GM19043 (cell line): ENCODE results near the gene PTCD1.

Source experiments
- ATAC-seq: cut with Tn5 transposase; IDR thresholded peaks from one replicate; pipeline ENCODE4 v1.9.1; 2021; ENCODE audit warnings: low read depth; ENCODE audit not compliant: unreplicated experiment

Gene PTCD1

DNA sequence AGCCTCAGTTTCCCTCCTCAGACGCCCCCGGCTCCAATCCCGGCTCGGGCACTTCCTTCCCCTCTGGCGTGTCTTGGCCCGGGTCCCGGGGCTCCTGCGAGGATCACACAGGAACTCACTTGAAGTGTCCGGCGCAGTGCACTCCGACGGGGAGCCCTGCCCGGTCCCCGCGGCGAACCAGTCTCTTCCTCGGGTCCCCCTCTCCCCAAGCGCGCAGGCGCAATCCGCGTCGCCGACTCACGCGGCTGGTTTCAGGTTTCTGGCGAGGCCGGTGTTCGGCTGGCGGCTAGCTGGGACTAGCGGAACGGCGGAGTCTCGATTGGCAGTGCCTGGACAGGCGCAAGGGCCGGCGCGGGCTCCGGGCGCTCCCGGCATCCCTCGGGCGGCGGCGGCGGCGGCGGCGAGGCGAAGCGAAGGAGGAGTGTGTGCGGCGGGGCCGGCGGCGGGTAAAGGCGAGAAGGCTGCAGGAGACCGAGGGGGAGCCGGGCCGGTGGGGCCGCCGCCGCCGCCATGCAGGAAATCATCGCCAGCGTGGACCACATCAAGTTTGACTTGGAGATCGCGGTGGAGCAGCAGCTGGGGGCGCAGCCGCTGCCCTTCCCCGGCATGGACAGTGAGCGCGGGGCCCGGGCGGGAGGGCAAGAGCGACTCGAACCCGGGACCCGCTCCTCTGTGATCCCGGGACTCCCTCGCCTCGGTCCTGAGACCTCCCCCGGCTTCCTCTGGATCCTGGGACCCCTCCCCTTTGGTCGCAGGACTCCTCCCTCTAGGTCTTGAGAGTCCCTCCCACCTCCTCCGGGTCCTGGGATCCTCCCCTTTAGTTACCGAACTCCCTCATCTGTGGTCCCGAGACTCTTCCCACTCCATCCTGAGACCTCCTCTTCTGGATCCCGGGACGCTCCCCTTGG lies at the start of gene PTCD1, which contains the start of gene CPSF4:
PTCD1 (minus strand) TSS at position 226 of the 908 bp plus-strand sequence. CDS start 3,556 bp downstream, outside the sequence.
CPSF4 (plus strand) TSS at position 371 of the 908 bp plus-strand sequence; CDS start at position 511, 140 bp downstream.
- ATAC-seq, result peak; percentile 80

DNA sequence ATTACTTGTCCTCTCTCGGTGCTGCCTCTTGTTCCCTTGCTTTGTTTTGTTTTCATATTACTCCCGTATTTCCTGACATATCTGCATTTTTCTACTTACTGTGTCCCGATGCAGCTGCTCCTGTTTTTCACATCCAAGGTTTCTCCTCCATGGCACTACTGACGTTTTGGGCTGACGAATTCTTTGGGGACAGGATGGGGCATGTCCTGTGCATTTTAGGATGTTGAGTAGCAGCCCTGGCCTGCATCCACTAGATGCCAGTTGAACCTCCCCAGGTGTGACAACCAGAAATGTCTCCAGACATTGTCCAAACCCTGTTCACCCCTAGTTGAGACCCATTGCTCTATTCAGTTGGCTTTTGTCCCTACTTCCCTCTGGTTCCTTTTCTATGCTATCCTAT lies 46.5 kb upstream of the PTCD1 start:
- ATAC-seq, result no peak

GRCh38 chr7:99478464-99479440 lies 40.2 kb upstream of the PTCD1 start:
- no peak for ATAC-seq

DNA sequence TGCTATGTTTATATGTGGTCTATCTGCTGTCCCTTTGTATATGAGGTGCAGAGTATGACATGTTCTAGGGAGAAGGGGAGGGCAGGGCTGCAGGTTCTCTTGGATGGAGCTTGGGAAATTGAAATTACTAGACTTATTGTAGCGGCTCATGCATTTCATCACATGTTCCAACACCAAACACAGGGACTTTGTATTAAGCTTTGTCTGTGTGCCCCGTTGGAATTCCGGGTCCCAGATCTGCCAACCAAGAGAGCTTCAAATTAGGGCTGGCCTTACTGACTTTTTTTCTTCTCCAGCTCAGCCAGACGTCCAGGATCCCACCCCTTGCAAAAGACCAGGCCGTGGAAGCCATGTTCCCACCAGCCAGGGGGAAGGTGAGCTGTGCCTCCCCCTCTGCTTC lies 37.5 kb upstream of the PTCD1 start:
- ATAC-seq, result no peak

- ATAC-seq, result no peak
Observed at GRCh38 chr7:99473315-99473596, 34.7 kb upstream of the PTCD1 start.

- ATAC-seq, result peak; percentile 92
Observed at GRCh38 chr7:99472561-99473314, 34.1 kb upstream of the PTCD1 start, which contains the start of gene ZNF789. Gene ZNF789, plus strand, starts transcription at chr7:99472890. Its CDS starts 3,567 bp downstream, at chr7:99476457.

- no peak for ATAC-seq
Observed at GRCh38 chr7:99469381-99470065, 30.9 kb upstream of the PTCD1 start.

DNA sequence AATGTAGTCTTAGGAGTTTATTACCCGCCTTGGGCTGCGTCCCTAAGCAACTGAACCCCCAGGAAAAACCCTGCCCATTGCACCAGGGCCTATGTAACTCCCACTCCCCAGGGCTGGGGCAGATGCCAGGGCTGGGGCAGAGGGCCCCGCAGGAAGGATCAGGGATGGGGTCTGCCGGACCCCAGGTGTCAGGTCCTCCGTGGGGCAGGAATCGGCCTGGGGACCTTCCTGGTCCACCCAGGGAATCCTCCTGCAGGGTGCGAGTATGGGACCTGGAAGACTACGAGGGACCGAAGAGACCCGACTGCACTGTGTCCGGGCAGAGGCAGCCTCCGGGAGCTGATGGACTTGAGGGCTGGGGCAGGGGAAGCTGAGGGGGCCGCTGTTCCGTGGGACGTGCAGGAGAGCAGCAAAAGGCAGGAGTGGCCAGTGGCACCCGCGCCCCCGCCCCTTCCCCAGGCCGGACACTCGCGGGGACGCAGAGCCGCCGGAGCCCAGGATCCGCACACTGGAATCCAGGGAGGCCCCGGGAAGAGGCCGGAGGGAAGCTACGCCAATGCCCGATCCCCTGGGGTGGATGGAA lies 29.8 kb upstream of the PTCD1 start:
- ATAC-seq, result no peak

GRCh38 chr7:99465421-99465768 lies 26.8 kb upstream of the PTCD1 start:
- no peak for ATAC-seq

DNA sequence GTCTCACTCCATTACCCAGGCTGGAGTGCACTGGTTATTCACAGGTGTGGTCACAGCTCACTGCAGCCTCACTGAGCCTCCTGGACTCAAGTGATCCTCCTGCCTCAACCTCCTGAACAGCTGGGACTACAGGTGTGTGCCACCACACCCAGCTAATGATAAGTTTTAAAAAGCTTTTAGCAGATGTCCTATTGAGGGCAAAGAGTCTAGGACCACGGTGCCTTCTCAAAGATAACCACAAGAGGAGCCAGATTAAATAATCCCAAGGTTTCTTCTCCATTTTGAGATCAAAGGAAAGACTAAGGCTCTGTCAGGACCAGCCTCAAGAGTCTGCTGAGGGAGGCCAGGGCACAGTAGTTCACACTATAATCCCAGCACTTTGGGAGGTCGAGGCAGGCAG lies 22.6 kb upstream of the PTCD1 start:
- no peak for ATAC-seq

GRCh38 chr7:99460651-99461050 lies 22.1 kb upstream of the PTCD1 start:
- no peak for ATAC-seq

DNA sequence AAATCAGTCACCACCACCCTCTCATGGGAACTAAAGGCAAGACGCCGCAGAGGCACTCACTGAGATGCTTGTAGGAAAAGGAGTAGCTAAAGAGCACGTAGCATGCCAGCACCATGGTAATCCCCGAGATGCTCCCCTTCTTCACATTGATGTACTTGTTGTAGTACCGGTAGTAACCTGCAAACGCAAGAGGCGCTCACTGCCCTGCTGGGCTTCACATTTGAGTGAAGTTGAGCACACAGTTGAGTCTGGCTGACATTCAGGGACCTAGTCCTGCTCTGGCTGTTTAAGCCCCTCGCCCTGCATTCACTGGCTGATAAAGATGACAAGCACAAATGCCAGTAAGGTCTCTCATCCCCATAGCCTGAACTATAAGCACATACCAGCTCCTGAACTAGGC lies 20.5 kb upstream of the PTCD1 start:
- no peak for ATAC-seq

DNA sequence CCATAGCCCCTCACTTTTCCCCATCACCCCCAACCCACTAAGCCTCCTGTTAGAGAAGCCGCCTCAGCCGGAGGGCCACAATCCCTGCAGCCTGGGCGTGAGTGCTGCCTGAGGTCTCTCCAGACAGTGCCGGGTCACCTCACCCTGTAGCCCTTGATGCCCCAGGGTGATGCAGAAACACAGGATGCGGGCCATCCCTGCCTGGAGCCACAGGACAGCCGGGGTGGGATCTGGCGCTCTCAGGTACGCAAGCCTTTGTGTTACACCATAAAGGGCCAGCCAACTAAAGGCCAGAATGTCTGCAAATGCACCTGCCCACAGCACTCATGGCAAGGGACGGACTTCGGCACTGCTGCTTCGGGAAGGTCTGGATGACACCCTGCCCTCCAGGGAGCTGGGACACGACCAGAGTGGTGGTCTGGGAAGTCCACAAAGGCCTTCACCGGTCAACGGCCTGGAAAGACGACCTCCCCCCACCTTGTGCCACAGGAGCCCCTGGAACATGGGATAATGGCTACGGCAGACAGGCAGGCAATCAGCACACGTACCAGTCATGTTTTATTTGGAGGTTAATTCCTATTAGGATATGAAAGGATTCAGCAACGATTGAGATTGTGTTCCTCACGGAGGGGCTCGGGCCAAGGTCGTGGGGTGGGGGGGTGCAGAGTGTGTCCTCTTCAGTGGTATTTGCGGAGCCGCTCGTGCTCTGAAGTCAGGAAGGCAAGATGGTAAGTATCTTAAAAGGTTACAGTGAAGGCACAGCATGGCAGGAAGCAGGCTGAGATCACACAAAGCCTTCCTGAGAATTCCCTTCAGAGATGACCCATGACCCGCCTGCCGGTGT lies 19.3 kb upstream of the PTCD1 start:
- no peak for ATAC-seq

- ATAC-seq, result no peak
Observed at GRCh38 chr7:99457050-99457649, 18.6 kb upstream of the PTCD1 start.

- no peak for ATAC-seq
Observed at GRCh38 chr7:99456288-99456687, 17.7 kb upstream of the PTCD1 start.

DNA sequence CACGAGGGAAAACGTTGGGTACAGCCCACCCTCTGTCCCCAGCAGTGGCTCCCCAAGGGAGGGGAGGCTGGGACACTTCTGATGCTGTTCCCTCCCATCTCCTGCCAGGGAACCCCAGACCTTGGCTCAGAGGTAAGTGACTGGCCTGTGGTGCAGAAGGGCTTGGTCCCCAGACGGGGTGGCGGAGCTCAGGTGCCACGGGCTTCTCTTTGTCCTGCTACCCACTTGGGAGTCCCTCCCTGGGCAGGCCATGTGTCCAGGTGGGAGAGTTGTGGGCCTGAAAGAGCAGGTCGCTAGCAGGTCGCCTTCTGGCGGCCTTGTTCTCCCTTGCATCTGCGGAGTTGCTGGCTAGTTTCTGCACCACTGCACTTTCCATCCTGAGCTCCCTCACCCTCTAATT lies 17.3 kb upstream of the PTCD1 start:
- no peak for ATAC-seq

DNA sequence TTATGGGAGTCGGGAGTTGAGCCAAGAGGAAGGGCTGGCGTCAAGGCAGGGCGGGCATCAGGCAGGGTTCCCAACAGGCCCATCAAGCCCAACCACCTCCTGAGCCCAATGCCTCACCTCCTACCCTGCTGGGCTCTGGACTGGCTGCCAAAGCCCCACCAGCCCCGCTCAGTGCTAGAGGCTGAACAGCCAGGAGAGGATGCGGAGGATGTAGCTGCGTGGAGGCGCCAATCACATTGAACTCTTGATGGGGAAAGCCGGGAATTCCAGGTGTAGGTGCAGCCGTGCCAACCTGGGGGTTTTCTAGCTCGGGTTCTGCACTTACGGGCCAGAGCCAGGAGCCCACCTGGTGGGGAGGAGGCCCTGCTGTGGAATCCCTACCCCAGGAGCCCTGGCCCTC lies 14.5 kb upstream of the PTCD1 start:
- no peak for ATAC-seq

DNA sequence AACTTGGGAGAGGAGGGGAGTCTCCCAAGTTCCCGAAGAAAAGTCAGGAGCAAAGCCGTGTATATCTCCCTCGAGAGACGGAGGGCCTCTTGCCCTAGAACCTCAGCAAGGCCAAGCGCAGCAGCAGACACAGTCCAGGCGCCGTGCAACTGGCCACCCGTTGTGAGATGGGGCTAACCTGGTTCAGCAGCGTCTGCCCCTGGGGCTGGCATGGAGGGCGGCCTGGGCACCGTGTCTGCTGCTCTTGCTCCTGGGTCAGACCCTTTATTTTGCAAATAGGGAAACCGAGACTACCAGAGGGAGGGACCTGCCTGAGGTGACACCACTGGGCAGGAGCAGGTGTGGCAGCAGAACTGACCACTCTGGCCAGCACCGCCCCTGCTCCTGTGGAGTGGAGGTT lies 13.9 kb upstream of the PTCD1 start:
- ATAC-seq, result no peak
